HUES48 (cell line): ENCODE data around the gene TBC1D22A.
"Not testable (repeated sequence)": the region's sequence is repeated elsewhere in the genome, so short reads cannot be mapped to it uniquely, and the experiment has no call there.

Experiments
- H3K27ac ChIP-seq: one replicate; pipeline ENCODE4 v1.7.0; 2013; ENCODE audit warnings: low read depth, low read length, inconsistent platforms
- H3K27me3 ChIP-seq: 2 replicates; pipeline ENCODE4 v1.6.1; 2013; ENCODE audit warnings: mild to moderate bottlenecking, low read length; ENCODE audit not compliant: control insufficient read depth, insufficient read depth
- H3K36me3 ChIP-seq: 2 replicates; pipeline ENCODE4 v1.6.1; 2013; ENCODE audit warnings: low read length; ENCODE audit not compliant: control insufficient read depth, insufficient read depth
- H3K4me1 ChIP-seq: 2 replicates; pipeline ENCODE4 v1.6.1; 2013; ENCODE audit warnings: mild to moderate bottlenecking, low read length; ENCODE audit not compliant: control insufficient read depth, insufficient read depth
- H3K4me3 ChIP-seq: 2 replicates; pipeline ENCODE4 v1.5.1; 2013; ENCODE audit warnings: mild to moderate bottlenecking, low read depth, low read length
- H3K9ac ChIP-seq: 2 replicates; pipeline ENCODE4 v1.6.1; 2013; ENCODE audit warnings: mild to moderate bottlenecking, low read depth, low read length, moderate library complexity
- H3K9me3 ChIP-seq: 2 replicates; pipeline ENCODE4 v1.6.1; 2013; ENCODE audit warnings: low read length; ENCODE audit not compliant: control insufficient read depth, insufficient read depth

The TBC1D22A gene

DNA sequence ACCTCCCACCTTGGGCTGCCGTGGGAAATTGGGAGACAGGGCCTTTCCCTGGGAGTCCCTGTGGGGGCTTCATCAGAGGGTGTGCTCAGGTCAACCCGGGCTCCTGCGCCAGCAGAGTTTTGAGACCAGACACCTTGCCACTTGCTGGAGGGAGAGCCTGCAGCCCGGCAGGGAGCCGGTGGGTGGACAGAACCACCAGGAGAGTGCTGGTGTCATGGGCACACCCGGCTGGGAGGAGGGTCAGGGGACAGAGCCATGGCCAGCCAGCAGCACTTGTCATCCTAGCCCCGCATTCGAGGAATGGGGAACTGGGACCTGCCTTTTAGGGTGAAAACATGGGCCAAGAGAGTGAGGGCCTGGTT lies 209.3 kb downstream of the TBC1D22A start:
- H3K27ac ChIP-seq, result no peak overlapping the region
- 0 out of 2 replicates have a peak, but pooled peaks cover 4% of the 10 kb centered on the region for H3K4me1 ChIP-seq
- H3K36me3 ChIP-seq, result peaks cover 3% of the 10 kb centered on the region; the same call in 1 of the 2 replicates
- no peak overlapping the region for H3K4me3 ChIP-seq
- H3K9me3 ChIP-seq, result no peaks in the 10 kb centered on the region
- no peak overlapping the region for H3K9ac ChIP-seq
- H3K27me3 ChIP-seq, result no peaks in the 10 kb centered on the region

DNA sequence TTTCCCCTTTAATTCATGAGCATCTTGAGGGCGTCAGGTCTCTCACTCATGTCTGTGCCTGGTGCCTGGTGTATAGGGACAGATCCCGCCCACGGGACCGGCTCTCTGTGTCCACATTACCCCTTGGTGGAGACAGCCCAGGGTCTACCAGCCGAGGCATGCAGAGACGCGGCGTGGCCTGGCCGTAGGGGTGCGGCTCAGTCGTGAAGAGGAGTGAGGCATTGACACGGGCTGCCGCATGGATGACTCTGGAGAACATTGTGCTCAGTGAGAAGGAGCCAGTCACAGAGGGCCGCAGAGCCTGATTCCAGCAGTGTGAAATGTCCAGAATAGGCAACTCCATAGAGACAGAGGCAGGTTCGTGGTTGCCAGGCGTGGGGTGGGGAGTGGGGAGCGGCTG lies 209.8 kb downstream of the TBC1D22A start:
- peaks cover 3% of the 10 kb centered on the region; the same call in 1 of the 2 replicates for H3K36me3 ChIP-seq
- 0 out of 2 replicates have a peak, but pooled peaks cover 4% of the 10 kb centered on the region for H3K4me1 ChIP-seq
- H3K27ac ChIP-seq, result no peak overlapping the region
- H3K4me3 ChIP-seq, result no peak overlapping the region
- H3K9me3 ChIP-seq, result no peaks in the 10 kb centered on the region
- H3K9ac ChIP-seq, result no peak overlapping the region
- H3K27me3 ChIP-seq, result no peaks in the 10 kb centered on the region

DNA sequence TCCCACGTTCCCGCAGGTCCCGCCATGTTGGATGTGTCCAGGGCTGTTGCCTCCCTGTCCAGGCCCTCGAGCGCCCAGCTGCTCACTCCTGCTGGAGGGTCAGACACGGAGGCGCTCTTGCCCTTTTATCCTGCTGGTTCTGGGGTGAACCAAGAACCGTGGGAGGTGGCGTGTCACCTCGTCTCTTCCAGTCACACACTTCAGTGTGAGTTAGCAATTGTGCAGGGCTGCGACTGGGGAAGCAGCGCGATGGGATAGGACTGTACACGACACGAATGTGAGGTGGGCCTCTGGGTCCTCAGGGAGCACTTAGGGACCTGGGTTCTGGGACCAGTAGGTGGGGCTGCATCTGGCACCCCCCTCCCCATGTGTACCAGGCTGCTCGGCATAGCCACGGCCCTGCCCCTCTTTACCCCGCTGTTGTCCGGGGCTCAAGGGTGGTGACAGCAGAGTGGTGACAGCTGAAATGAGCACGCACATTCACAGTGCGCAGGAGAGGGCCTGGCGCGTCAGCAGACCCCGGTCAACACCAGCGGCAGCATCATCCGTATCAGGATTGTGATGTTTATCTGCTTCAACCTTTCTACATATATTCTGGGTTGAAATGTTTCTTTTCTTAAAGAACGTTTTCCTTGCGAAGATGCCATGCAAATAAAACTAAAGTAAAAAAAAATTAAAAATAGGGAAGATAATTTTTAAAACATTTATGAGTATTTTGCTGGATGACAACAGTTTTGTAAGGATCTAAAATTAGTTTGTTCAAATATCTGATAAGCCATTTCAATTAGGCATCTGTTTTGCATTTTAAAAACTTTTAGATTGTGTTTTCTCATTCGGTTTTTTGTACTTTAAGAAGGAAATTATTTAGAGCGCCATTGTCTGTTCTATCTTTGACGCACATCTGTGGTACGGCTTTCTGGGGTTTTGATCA lies 210.7 kb downstream of the TBC1D22A start:
- H3K27ac ChIP-seq, result no peak overlapping the region
- H3K4me3 ChIP-seq, result no peak overlapping the region
- H3K27me3 ChIP-seq, result no peaks in the 10 kb centered on the region
- peaks cover 3% of the 10 kb centered on the region; the same call in 1 of the 2 replicates for H3K36me3 ChIP-seq
- no peaks in the 10 kb centered on the region for H3K9me3 ChIP-seq
- H3K9ac ChIP-seq, result no peak overlapping the region
- H3K4me1 ChIP-seq, result 0 out of 2 replicates have a peak, but pooled peaks cover under 1% of the 10 kb centered on the region

DNA sequence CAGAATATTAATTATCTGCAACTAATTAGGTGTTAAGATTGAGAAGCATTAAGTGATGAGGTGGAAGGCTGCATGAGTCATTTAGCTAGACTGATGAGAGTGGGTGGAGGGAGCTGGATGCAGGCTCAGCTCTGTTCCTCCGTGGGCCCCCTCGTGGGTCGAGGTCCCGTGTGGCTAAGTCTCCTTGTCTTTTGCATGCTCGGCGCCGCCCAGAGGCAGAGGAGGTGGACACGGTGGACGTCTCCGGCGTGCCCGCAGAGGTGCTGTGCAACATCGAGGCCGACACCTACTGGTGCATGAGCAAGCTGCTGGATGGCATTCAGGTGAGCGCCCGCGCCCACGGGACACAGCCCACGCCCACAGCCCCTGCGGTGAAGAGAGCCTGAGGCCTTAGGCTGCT lies 211.6 kb downstream of the TBC1D22A start:
- peaks cover 3% of the 10 kb centered on the region; the same call in 1 of the 2 replicates for H3K36me3 ChIP-seq
- H3K27ac ChIP-seq, result no peak overlapping the region
- no peak overlapping the region for H3K9ac ChIP-seq
- no peaks in the 10 kb centered on the region for H3K4me1 ChIP-seq
- H3K27me3 ChIP-seq, result no peaks in the 10 kb centered on the region
- no peak overlapping the region for H3K4me3 ChIP-seq
- no peaks in the 10 kb centered on the region for H3K9me3 ChIP-seq

DNA sequence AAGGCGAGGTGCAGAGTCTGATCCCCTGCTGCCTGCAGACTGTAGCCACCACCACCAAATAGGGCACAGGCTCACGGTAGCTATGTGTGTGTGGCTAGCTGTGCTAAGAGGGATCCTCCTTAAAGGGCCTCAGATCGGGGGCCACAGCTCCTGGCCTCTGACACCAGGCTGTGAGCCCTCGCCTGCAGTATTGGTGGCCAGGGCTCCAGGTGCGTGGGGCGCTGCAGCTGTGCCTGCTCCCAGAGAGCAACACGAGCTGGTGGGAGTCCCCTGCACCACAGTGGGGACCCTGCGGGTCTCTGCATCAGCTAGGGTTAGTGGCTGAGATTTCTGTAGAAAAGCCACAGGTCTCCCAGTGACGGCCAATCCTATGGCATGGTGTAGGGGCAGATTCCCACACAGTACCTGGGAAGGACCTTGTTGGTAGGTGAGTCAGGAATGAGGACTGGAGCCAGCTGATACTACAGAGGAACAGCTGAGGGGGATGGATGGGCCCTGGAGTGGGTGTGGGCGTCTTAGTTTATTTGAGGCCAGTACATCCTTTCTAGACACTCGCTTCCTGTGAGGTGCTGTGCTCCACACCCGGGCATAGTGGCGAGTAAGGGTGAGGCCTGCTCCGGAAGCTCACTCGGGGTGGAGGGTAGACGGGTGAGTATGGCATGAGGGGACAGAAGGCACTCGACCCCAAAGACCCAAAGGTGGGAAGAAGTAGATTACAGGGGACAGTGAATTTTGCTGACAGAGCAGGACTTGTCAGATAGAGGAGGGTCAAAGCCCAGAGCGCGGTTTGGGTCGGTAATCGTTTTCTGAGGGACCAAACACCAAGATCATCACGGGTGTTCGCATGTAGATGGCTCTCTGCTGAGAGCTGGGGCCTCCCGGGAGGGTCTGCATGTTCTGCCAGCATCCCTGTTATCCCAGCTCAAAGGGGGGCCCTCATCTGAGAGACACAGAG lies 212.5 kb downstream of the TBC1D22A start:
- no peaks in the 10 kb centered on the region for H3K9me3 ChIP-seq
- no peaks in the 10 kb centered on the region for H3K27me3 ChIP-seq
- no peak overlapping the region for H3K27ac ChIP-seq
- H3K36me3 ChIP-seq, result peaks cover 3% of the 10 kb centered on the region; the same call in 1 of the 2 replicates
- H3K4me1 ChIP-seq, result no peaks in the 10 kb centered on the region
- H3K4me3 ChIP-seq, result no peak overlapping the region
- H3K9ac ChIP-seq, result no peak overlapping the region

DNA sequence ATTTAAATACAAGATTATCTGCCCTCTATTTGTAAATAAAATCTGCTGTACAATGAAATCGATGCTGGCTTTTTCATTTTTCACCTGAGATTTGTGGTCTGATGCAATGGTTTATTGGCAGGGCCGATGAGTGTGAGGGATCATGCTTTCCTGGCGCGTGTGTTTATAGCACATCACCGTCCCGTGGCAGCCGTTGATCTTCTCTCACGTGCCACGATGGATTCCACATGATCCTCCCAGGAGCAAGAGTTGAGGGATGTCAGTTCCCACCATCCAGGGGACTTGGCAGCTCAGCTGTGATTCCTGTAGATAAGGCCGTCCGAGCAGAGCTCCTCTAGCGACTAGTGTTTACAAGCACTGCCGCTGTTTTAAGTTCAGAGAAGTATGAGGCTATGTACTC lies 213.7 kb downstream of the TBC1D22A start:
- Histone ChIP-seq H3K9ac (no peak overlapping the region), H3K4me1 (no peaks in the 10 kb centered on the region), H3K9me3 (no peaks in the 10 kb centered on the region), H3K4me3 (no peak overlapping the region), H3K27ac (no peak overlapping the region), H3K27me3 (no peaks in the 10 kb centered on the region), H3K36me3 (peaks cover 3% of the 10 kb centered on the region; the same call in 1 of the 2 replicates)

DNA sequence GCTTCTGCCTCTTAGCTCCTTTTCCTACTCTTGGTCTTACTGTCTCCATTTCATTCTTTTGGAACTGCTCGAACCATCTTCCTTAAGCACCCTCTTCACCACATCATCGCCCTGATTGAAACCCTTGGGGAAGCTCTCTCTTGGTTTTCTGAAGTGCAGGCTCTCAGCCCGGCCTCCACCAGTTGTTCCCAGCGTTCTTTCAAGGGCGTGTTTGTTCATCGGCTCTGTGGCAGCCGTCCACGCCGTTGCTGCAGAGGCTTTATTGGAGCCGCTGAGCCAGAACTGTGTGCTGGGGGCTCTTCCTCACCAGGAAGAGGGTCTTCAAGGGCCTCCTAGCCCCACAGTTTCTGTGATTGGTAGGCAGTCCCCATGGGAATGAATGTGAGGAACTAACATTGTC lies 214.1 kb downstream of the TBC1D22A start:
- no peak overlapping the region for H3K9ac ChIP-seq
- no peaks in the 10 kb centered on the region for H3K4me1 ChIP-seq
- no peaks in the 10 kb centered on the region for H3K27me3 ChIP-seq
- no peaks in the 10 kb centered on the region for H3K9me3 ChIP-seq
- peaks cover 3% of the 10 kb centered on the region; the same call in 1 of the 2 replicates for H3K36me3 ChIP-seq
- no peak overlapping the region for H3K4me3 ChIP-seq
- H3K27ac ChIP-seq, result no peak overlapping the region

DNA sequence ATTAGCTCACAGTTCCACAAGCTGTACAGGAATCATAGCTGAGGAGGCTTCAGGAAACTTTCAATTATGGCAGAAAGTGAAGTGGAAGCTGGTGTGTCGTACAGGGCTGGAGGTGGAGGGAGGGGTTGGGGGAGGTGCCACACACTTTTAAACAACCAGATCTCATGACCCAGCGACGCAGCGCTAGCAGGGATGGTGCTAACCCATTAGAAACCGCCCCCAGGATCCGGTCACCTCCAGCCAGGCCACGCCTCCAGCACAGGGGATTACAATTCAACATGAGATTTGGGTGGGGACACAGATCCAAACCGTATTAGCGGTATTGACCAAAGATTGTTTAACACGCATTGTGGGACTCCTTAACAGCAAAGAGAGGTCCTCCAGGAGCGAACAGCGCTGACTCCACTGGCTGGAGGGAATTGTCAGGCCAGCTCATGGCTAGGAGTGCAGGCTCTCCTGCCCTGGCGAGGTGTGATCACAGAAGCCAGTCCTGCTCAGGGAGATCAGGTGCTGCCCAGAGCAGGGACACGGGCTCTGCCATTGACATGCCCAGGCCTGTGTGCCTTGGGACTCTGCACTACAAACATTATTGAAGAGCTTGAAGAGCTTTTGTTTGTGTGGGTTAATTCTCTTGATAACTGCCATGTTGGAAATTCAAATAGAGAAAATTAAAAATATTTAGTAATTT lies 215.3 kb downstream of the TBC1D22A start:
- no peaks in the 10 kb centered on the region for H3K9me3 ChIP-seq
- H3K36me3 ChIP-seq, result peaks cover 3% of the 10 kb centered on the region; the same call in 1 of the 2 replicates
- H3K27me3 ChIP-seq, result no peaks in the 10 kb centered on the region
- no peak overlapping the region for H3K4me3 ChIP-seq
- H3K27ac ChIP-seq, result no peak overlapping the region
- no peaks in the 10 kb centered on the region for H3K4me1 ChIP-seq
- H3K9ac ChIP-seq, result no peak overlapping the region

DNA sequence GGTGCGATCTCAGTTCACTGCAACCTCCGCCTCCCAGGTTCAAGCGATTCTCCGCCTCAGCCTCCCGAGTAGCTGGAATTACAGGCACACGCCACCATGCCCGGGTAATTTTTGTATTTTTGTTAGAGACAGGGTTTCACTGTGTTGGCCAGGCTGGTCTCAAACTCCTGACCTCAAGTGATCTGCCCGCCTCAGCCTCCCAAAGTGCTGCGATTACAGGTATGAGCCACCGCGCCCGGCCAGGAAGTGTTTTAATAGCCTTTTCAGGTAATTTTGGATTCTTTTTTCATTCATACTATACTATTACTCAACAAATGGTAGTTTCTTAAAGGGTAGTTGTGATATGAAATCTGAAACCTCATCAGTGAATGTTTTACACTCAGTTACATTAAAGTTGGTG lies 216.2 kb downstream of the TBC1D22A start:
- not testable (repeated sequence) for H3K36me3 ChIP-seq, H3K4me1 ChIP-seq, H3K27ac ChIP-seq, H3K4me3 ChIP-seq, H3K27me3 ChIP-seq, H3K9me3 ChIP-seq, H3K9ac ChIP-seq

DNA sequence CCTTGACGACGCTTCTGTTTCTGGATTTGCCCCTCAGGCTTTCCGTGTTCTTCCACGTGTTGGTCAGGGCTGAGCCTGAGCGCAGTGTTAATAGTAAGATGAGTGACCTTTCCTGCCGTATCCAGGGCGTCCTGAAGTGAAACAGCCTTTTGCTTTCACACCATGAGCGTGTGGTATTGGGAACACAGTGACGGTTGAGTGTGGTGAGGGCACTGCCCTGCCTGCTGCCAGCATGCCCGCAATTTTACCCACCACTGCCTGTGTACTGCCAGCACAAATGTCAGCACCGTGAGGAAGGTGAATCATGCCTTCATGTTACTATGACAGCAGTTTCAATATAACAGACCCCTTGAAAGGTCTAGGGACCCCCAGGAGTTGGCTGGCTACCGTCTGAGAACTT lies 217.1 kb downstream of the TBC1D22A start:
- Histone ChIP-seq H3K9ac (no peak overlapping the region), H3K27ac (no peak overlapping the region), H3K36me3 (peaks cover 2% of the 10 kb centered on the region; the same call in 1 of the 2 replicates), H3K4me1 (0 out of 2 replicates have a peak, but pooled peaks cover 2% of the 10 kb centered on the region), H3K9me3 (no peaks in the 10 kb centered on the region), H3K27me3 (no peaks in the 10 kb centered on the region), H3K4me3 (no peak overlapping the region)
